OCI-M1 (cell line): ENCODE data around the gene ARL16.

Experiments
- DNase-seq: peaks from one replicate; lab custom pipeline; 2025; lab: John Stamatoyannopoulos, UW

Gene ARL16

DNA sequence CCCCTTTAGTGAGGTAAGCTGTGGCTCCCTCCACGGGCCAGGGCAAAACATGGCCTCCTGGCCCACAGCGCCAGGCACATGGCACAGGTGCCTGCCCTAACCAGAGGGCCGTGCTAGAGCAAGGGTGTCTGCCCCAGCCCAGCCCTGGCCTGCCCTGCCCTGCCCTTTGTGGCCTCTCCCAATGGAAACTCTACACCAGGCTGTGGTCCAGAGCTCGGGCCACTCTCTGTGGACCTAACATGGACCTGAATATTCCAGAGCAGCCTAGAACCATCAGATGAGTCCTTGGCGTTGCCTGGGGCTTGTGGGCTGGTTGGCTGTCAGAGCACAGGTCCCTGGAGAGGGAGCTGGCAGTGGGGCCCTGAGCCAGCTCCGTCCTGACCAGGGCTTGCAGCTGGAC lies 11.6 kb upstream of the ARL16 start:
- no peak for DNase-seq

DNA sequence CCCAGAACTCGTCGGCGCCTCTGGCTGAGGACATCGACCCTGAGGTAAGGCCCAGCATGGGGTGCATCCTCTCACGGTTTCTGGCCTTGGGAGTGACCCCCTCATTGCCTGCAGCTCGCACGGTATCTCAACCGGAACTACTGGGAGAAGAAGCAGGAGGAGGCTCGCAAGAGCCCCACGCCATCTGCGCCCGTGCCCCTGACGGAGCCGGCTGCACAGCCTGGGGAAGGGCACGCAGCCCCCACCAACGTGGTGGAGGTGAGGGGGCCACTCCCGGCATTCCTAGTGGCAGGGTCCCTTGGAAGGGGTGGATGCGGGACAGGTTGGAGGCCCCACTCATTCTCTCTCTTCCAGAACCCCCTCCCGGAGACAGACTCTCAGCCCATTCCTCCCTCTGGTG lies 11.2 kb upstream of the ARL16 start:
- DNase-seq, result no peak

DNA sequence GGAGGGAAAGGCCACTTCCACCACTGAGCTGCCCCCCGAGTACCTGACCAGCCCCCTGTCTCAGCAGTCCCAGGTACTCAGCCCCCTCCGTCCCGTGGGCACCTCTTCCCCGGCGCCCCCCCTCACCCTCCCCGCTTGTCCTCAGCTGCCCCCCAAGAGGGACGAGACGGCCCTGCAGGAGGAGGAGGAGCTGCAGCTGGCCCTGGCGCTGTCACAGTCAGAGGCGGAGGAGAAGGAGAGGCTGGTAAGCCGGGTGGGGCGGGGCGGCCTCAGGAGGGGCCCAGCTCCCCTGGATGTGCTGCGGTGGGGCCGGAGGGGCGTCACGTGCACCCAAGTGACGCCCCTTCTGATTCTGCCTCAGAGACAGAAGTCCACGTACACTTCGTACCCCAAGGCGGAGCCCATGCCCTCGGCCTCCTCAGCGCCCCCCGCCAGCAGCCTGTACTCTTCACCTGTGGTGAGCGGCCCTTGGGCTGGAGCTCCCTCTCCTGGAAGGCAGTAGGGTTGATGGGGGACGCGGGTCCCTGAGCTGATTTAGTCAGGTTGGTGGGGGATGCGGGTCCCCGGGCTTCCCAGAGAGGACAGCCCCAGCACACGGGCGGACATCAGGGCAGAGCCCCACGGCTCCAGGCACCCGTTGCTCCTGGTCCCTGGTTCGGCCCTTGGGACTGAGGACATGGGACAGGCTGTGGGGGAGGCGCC lies 10.1 kb upstream of the ARL16 start:
- no peak for DNase-seq

DNA sequence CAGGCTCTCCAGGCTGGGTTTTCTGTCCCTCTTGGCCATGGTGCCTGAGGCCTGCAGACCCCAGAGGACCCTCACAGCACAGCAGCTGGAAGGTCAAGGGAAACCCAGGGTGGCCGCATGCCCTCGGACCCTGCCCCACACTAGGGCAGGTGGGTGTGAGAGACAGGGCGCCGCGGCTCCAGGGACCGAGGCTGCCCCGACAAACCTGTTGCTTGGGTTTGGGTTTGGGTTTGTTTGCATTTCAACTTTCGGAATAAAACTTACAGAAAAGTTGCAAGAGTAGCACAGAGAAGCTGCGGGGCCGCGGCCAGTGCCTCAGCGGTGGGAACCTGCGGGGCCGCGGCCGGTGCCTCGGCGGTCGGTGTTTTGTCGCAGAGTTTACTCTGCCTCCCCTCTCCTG lies 8.0 kb upstream of the ARL16 start:
- no peak for DNase-seq

DNA sequence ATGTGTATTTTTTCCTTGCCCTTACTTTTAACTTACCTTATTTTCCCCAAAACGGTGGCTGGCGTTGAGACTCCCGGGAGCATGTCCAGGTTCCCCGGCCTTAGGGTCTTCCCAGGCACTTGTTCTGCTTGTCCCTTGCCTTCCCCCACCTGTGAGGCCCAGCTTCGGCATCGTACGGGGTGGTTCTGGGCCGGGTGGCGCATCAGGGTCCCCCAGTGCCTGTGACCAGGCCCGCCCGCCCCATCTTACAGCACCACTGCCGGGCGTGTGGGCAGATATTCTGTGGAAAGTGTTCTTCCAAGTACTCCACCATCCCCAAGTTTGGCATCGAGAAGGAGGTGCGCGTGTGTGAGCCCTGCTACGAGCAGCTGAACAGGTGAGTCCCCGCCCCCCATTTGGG lies 7.6 kb upstream of the ARL16 start:
- no peak for DNase-seq

DNA sequence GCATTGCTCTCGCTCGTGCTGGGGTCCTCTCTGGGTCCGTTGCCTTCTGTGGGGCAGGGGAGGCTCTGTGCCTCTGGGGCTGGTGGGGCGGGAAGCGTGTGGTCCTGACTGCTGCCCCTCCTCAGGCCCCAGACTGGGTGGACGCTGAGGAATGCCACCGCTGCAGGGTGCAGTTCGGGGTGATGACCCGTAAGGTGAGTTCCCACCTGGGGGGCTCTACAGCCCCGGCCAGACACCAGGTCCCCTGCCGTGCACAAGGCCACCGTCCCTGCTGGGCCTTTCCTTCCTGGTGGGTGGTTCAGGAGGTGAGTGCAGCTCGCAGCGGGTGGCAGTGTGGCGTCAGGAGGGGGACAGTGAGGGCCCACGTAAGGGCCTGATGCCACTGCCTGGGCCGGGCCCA lies 7.0 kb upstream of the ARL16 start:
- no peak for DNase-seq

DNA sequence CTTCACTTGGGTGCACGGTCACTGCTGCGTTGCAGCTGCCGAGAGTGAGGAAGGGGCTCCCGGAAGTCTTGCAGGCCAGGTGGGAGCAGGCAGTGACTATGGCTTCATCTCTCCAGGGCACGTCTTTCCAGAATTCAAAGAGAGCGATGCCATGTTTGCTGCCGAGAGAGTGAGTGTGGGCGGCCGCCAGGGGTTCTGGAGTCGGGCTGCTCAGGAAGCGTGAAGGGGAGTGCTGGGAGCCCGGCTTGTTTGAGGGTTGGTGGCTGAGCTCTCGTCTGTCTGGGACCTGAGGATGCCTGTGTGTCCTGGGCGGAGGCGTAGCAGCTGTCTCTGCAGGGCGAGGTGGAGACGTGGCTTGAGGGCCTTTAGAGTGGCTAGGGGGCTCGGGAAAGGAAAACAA lies 6.5 kb upstream of the ARL16 start:
- no peak for DNase-seq

DNA sequence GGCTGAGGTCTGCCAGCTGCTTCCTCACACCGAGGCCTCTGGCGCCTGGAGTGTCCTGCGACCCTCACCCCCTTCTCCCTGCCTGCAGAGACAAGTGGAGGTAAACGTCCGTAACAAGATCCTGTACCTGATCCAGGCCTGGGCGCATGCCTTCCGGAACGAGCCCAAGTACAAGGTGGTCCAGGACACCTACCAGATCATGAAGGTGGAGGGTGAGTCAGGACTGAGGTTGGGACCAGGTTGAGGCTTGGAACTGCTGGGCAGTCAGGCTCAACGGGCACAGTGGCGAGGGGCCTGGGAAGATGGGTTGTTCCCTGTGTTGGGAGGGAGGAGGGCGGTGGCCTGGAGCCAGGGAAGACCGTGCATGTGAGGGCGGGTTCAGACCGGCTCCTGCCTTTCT lies 5.0 kb upstream of the ARL16 start:
- no peak for DNase-seq

DNA sequence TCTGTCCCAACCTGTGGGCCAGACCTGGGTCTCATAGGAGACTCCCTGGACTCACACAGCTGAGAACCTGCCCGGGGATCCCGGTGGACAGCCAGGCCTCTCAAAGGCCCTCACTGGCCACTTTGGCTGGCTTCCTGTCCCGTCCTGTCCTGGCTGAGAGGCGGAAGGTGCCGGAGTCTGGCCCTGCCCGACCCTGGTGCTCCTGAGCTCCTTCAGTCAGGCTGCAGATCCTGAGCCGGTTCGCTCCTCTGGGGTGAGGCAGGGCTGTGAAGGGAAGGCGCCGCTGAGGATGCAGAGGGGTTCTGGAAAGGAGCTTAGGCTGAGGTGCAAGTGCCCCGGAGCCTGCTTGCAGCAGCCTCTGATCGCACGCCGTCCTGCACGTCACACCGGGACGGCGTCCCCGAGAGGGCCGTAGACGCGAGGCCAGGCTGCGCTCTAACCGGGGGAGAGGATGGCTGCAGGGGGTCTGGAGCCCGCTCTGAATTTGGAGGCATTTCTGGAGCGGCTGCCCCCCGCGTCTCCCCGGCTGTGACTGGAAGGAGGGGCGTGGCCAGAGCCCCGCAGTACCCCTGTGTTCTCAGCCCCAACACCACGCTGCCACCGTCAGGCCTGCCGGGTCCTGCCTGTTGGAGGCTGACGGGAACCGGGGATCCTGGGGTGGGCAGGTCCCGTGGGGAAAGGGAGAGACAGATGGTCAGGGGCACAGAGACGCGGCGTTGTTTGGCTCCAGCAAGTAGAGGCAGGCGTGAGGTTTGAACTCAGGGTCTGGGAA lies 4.4 kb upstream of the ARL16 start:
- DNase-seq, result no peak

DNA sequence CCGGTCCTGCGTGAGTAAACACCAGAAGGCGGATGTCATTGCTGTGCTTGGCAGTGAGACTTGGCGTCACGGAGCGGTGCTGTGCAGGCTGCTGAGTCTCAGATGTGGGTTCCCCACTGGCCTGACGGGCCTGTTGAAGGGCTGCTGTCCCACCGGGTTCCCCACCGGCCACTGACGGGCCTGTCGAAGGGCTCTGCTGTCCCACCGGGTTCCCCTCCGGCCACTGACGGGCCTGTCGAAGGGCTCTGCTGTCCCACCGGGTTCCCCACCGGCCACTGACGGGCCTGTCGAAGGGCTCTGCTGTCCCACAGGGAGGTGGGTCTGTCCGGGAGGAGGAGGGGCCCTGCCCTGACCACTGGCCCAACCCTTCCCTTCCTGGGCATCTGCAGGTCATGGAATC lies 3.0 kb upstream of the ARL16 start:
- no peak for DNase-seq

DNA sequence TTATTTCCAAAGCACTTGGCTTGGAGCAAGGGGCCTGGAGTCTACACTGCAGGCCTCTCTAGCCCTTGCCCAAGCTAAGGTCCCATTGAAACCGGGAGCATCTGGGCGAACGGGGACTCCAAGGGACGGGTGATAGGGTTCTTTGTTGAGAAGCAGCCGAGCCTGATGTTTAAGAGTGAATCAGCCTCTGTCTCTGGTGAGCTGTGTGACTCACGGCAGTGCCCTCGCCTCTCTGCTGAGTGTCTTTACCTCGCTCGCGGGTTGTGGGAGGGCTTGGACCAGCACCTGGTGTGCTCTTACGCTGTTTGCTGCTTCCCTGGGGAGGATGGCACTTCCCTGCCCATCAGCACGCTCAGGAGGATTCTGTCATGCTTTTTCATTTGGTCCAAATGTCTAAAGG lies 1.5 kb upstream of the ARL16 start:
- DNase-seq, result no peak

DNA sequence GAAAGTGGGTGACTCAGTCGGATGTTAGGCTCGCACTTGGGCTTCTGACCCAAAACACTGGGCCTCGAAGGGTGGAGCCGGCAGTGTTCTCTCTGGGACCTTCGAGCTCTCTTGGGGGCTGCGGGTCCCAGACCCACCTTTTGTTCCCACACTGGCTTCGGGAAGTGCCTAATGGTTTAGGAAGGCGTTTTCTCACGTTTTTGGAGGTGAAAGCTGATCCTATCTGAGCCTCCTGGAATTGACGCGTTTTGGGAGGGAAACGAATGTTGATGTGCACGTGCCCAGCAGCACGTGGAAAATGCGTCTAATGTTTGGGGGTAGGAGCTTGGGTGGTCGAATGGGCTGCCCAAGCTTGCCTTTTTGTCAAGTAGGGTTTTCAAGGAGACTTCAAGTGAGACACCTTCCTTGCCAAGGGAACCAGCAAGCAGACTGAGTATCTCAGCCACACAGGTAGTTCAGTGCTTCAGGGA lies 880 bp upstream of the ARL16 start:
- DNase-seq, result no peak

DNA sequence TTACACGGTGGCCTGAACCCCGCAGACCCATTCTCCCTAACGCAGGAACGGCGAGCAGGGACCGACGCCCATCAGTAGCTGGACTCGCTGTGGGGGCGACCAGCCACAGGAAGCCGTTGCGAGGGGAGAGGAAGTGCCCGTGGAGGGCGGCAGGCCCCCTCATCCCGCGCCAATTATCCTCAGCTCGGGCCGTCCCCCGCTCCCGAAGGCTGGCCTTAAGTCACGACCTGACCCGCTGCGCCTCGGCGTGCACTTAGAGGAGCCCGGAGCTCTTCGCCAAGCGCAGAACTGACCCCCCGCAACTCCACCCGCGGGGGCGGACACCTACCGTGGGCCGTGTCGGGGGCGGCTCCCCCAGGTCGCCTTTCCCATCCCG lies 401 bp downstream of the ARL16 start:
- DNase-seq, result no peak

DNA sequence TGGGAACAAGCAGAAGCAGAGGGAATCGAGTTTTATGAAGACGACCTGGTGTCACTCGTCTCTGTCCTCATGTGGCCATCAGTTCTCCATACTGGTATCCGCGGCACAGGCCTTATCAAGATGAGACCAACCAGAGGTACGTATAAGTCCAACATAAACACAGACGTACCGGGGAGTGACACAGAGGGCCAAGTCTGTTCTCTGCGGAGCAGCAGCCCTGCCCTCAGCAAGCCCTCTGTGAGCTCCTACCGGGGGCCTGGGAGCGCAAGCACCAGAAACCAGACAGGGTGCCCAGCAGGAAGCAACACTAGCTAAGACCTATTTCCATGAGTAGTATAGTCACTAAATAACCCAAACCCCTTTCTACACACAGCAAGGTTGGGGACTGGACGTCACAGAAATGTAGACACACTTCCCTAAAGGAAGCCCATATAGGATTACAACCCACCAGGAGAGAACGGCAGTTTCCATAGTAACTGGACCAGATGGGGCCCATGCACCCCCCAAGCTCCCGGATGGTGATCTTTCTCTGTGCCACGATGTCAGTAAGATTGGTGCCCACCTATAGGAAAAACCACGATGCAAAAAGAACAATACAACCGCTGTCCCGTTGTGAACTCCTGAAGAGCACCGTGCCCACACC lies 911 bp downstream of the ARL16 start:
- DNase-seq, result no peak

DNA sequence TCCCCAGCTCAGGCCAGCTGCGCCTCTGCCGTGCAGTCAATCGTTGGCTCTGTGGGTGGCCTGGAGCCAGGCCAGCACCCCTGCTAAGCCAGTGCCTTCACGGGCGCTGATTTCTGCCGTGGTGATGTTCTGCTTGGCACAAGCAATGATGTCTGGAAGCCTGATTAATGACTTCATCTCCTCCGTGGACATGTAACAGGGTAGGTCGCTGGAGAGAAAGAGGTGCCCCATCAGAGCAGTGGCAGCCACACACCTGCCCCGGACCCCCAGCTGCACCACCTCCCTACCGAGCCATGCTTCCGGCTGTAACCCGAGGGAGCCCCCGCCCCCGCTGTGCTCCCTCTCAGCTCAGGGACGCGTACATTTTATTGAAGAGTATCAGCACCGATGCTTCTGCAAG lies 1.9 kb downstream of the ARL16 start:
- no peak for DNase-seq

DNA sequence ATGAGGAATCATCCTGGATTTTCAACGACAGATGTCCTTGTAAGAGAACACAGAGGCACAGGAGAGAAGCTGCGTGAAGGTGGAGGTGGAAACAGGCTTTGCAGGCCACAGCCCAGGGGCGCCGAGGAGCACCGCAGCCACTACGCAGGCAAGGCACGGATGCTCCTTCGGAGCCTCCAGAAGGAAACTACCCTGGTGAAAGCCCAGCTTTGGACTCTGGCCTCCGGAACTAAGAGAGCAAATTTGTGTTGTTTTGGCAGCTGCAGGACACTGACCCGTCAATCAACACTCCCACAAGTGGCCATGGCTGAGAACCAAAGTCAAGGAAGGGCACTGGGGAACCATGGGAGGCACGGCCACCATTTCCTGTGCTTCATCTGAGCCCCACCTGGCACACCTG lies 3.4 kb downstream of the ARL16 start:
- DNase-seq, result no peak

DNA sequence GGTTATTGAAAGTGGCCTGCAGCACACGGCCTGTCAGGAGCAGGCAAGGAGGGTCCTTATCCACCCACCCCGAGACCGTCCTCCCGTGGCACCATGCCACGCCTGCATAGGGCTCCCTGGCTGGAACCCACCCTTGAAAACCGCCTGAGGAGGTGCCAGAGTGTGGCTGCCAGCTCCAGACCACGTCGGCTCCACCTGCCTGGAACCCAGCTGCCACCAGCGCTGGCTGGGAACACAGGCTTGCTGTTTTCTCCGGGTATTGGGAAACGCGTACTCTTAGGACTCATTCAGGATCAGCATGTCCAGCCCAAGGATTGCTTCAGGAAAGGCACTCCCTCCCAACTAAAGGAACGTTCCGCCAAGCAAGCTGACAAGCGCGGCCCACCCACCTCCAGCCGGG lies 6.7 kb downstream of the ARL16 start:
- DNase-seq, result no peak

DNA sequence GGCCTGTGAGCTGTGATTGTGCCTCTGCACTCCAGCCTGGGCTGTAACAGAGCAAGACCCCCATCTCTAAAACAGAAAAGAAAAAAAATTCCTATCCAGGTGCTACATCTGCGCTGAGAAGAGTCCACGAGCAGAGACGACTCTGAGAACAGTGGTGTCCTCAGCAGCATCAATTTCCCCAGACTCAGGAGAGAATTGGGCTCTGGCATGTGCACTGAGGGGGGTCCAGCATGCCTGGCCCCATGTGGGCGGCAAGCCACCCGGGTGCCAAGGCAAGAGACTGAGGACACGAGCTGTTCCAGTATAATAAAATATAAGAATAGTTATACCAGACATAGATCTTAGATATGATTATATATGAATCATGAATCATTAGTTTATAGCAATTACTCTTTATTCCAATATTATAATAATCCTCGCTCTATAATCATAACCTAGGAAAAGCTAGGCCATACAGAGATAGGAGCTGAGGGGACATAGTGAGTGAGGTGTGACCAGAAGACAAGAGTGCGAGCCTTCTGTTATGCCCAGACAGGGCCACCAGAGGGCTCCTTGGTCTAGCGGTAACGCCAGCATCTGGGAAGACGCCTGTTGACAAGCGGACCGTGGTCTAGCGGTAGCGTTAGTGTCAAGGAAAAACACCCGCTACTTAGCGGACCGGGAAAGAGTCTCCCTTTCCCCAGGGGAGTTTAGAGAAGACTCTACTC lies 7.9 kb downstream of the ARL16 start:
- DNase-seq, result peak; percentile 46

DNA sequence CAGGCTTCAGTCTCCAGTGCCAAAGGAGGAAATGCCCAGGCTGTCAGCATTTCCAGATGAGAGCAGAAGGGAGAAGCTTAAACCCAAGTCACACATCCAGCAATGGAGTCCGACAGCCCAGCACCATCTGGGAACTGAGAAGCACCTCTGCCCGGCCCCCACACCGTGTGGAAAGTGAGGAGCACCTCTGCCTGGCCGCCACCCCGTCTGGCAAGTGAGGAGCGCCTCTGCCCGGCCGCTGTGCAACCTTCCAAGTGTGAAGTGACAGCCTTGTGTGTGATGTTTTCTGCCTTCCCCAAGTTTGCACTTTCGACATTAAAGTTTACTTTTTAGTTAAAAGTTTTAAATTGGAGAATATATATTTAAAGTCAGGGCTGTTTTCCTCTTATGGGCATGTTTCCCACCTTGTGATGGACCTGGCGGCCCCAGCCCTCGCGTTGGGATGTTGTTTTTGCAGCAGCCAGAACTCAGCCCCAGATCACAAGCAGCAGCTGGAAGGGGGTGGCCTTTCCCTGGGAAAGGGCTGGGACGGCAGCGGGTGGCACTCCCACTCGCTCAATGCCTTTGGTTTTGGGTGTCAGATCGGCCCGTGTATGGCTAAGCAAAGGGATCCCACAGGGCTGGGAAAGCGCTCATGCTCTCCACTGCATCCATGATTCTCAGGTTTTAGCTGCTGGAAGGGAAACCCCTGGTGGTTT lies 9.9 kb downstream of the ARL16 start:
- no peak for DNase-seq

DNA sequence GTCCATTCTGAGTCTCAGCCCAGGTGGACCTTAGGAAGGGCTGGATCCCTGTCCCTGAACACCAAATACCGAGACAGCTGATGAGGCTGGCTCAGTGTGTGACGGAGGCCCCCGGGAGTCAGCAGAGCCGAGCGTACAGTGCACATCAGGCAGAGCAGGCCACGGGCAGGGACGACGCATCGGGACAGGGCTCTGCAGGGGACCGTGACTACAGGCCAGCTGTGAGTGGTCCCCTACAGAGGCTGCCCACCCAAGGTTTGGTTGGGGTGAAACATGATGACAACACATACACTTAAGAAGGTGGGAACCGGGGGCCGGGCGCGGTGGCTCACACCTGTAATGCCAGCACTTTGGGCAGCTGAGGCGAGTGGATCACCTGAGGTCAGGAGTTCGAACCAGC lies 10.6 kb downstream of the ARL16 start:
- DNase-seq, result no peak

DNA sequence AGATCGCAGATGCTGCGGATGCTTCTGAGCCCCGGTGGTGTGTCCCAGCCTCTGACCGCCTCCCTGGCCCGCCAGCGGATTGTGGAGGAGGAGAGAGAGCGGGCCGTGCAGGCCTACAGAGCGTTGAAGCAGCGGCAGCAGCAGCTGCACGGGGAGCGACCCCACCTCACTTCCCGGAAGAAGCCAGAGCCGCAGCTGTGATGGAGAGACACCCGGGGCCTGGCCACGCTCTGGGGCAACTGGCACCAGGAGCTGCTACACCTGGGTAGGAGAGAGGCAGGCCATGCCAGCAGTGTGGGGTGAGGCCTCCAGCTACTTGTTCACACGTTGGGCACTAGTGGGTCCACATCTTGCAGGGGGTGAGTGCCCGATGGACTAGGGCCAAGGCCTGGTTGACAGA lies 11.1 kb downstream of the ARL16 start:
- no peak for DNase-seq

DNA sequence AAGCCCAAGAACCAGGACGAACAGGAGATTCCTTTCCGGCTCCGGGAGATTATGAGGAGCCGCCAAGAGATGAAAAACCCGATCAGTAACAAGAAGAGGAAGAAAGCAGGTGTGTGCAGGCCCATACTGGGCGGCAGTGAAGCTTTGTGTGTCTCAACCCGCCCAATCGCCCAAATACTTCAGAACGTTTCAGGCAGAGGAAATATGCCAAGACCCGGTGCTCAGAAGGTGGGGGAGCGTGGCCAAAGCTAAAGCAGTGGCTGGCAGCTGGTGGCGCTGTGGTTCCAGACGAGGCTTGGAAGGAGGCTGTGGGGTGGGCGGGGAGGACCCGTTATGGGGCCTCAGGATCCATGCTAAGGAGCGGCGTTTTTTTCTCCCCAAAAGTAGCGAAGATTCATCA lies 15.8 kb downstream of the ARL16 start:
- DNase-seq, result no peak
